HepG2 (cell line): ENCODE measurements around the gene BICRAL. TPM values are rescaled to one million over a fixed set of nuclear protein-coding genes. Genes with fewer than 3 reads are reported as not detected.

Source experiments
- AHDC1 ChIP-seq: sonication (generic); formaldehyde crosslinking; IDR thresholded peaks from 2 replicates; pipeline ENCODE4 v1.5.1; 2020; ENCODE audit warnings: mild to moderate bottlenecking, missing genetic modification reagents, borderline replicate concordance
- ARNT ChIP-seq: fragments of 450-650 bp; IDR thresholded peaks from 2 replicates; pipeline ENCODE4 v1.6.1; 2017
- ATF4 ChIP-seq, 2 experiments: fragments of 450-650 bp in 1 of 2; sonication (generic) in 1 of 2; formaldehyde crosslinking; IDR thresholded peaks; 2 replicates each; pipeline versions ENCODE4 v1.5.0 to v1.8.0; 2020 to 2022; ENCODE audit warnings: mild to moderate bottlenecking in 1 of 2, missing genetic modification reagents in 1 of 2
- ATRX ChIP-seq: sonication (generic); formaldehyde crosslinking; IDR thresholded peaks from 2 replicates; pipeline ENCODE4 v1.4.0; 2020; ENCODE audit warnings: missing genetic modification reagents, borderline replicate concordance
- GATAD1 ChIP-seq: IDR thresholded peaks from 2 replicates; pipeline ENCODE4 v1.6.1; 2016; ENCODE audit warnings: missing genetic modification reagents, missing compliant biosample characterization
- GLI4 ChIP-seq: sonication (generic); formaldehyde crosslinking; IDR thresholded peaks from 2 replicates; pipeline ENCODE4 v1.5.1; 2020; ENCODE audit warnings: missing genetic modification reagents, mild to moderate bottlenecking, moderate library complexity, borderline replicate concordance
- GMEB2 ChIP-seq: IDR thresholded peaks from 2 replicates; pipeline ENCODE4 v1.6.1; 2016; ENCODE audit warnings: missing biosample characterization, missing genetic modification reagents, low read depth
- NCOR1 ChIP-seq: fragments of 200-600 bp; sonication (generic); IDR thresholded peaks from 2 replicates; pipeline ENCODE4 v1.7.0; 2017; ENCODE audit warnings: antibody characterized with exemption, low read length, borderline replicate concordance
- NR2F1 ChIP-seq, 2 experiments: fragments of 450-650 bp in 1 of 2; formaldehyde crosslinking in 1 of 2; IDR thresholded peaks; 2 replicates each; pipeline versions ENCODE4 v1.5.0 to v1.6.1; 2016 to 2020; ENCODE audit warnings: mild to moderate bottlenecking in 1 of 2, missing compliant biosample characterization in 1 of 2, missing genetic modification reagents in 1 of 2, moderate library complexity in 1 of 2
- NR3C1 ChIP-seq: sonication (generic); formaldehyde crosslinking; IDR thresholded peaks from 2 replicates; pipeline ENCODE4 v1.4.0; 2020; ENCODE audit warnings: missing genetic modification reagents
- RFXANK ChIP-seq: IDR thresholded peaks from 2 replicates; pipeline ENCODE4 v1.6.1; 2016
- SIN3B ChIP-seq: fragments of 150-350 bp; IDR thresholded peaks from 2 replicates; pipeline ENCODE4 v1.6.1; 2014; ENCODE audit warnings: low read length
- SNRNP70 ChIP-seq: fragments of 200-400 bp; formaldehyde crosslinking; IDR thresholded peaks from 2 replicates; pipeline ENCODE4 v1.6.1; 2017; ENCODE audit warnings: mild to moderate bottlenecking, low read depth, low read length, moderate library complexity
- THAP7 ChIP-seq: sonication (generic); formaldehyde crosslinking; IDR thresholded peaks from 2 replicates; pipeline ENCODE4 v1.8.1; 2023; ENCODE audit warnings: mild to moderate bottlenecking, missing genetic modification reagents
- U2AF1 ChIP-seq: fragments of 200-400 bp; formaldehyde crosslinking; optimal IDR thresholded peaks from 2 replicates; pipeline ENCODE3; 2017; ENCODE audit warnings: mild to moderate bottlenecking, low read depth, low read length
- ZBTB4 ChIP-seq: sonication (generic); formaldehyde crosslinking; IDR thresholded peaks from 2 replicates; pipeline ENCODE4 v1.4.0; 2020; ENCODE audit warnings: missing genetic modification reagents, mild to moderate bottlenecking, borderline replicate concordance
- polyA plus RNA-seq, 8 experiments: library from polyadenylated mRNA; depleted of rRNA in 3 of 8; stranded (reverse) in 7 of 8; unstranded in 1 of 8; fragments of >200 nt; fragmentation: Illumina TruSeq in 4 of 8; extraction: Trizol in 4 of 8; gene quantifications; 2 replicates each; pipeline versions ENCODE4 v1.2.1 to v1.2.3, GENCODE V29; 2011 to 2016; ENCODE audit warnings: low read depth in 4 of 8, missing spikeins in 1 of 8, mixed read lengths in 1 of 8; ENCODE audit not compliant: insufficient read depth in 1 of 8
- total RNA-seq, 5 experiments: library from RNA; depleted of rRNA; stranded (reverse); fragments of >200 nt; fragmentation: Illumina TruSeq; extraction: Trizol; gene quantifications; 2 replicates each; pipeline ENCODE4 v1.2.3, GENCODE V29; 2016; ENCODE audit warnings: low read depth in 1 of 5

The BICRAL gene
- total and polyA plus RNA-seq, 2 of the 13 experiments (the other 11 are each of a cell fraction or from before 2014, with no cell fraction given): 5.0 to 13.5 TPM

GRCh38 chr6:42745640-42746462 is 36.0 kb upstream of the BICRAL start, which contains the start of gene TBCC (continued):
- TF ChIP-seq AHDC1 (CRISPR knock-in tag) (no peak), SNRNP70 (no peak), U2AF1 (peak; percentile 85), ATF4 (CRISPR knock-in tag; IDR thresholded peaks at IDR 0.05) (no peak), GATAD1 (CRISPR knock-in tag) (peak; percentile 95), ARNT (no peak), ATRX (CRISPR knock-in tag) (no peak), THAP7 (CRISPR knock-in tag) (0 out of 2 replicates have a peak, but pooled peaks have one; percentile 86), NCOR1 (no peak), RFXANK (no peak; the same call in 1 of the 2 replicates), SIN3B (peak; percentile 73), NR2F1 (CRISPR knock-in tag; IDR thresholded peaks at IDR 0.05) (no peak), GMEB2 (CRISPR knock-in tag) (no peak; the same call in 1 of the 2 replicates), ZBTB4 (CRISPR knock-in tag) (no peak), NR3C1 (CRISPR knock-in tag) (no peak), GLI4 (CRISPR knock-in tag) (peak; percentile 55; the same call in 1 of the 2 replicates)
